ENCODE measurements around the gene PAQR9.

DNA sequence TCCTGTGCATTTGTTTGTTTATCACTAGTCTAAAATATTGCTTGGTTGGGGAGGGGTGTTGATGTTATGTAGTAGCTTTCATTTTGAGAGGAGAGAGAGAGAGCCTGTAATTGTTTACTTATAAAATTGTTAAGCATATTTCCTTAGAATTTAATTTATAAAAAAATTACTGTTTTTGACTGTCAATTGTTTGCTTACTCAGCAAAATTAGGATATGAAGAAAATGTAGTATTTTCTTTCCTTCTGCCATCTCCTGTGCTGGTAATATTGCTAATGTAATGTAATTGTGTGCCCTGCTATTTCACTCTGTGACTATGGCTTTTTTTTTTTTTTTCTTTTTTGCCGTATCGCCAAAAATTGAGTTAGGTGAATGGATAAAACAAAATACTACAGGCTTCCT lies 41.3 kb upstream of the PAQR9 start:
- no peak for TF ChIP-seq POLR2A (IDR thresholded peaks at IDR 0.05)
- TF ChIP-seq, protein P1, sequence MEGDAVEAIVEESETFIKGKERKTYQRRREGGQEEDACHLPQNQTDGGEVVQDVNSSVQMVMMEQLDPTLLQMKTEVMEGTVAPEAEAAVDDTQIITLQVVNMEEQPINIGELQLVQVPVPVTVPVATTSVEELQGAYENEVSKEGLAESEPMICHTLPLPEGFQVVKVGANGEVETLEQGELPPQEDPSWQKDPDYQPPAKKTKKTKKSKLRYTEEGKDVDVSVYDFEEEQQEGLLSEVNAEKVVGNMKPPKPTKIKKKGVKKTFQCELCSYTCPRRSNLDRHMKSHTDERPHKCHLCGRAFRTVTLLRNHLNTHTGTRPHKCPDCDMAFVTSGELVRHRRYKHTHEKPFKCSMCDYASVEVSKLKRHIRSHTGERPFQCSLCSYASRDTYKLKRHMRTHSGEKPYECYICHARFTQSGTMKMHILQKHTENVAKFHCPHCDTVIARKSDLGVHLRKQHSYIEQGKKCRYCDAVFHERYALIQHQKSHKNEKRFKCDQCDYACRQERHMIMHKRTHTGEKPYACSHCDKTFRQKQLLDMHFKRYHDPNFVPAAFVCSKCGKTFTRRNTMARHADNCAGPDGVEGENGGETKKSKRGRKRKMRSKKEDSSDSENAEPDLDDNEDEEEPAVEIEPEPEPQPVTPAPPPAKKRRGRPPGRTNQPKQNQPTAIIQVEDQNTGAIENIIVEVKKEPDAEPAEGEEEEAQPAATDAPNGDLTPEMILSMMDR (IDR thresholded peaks at IDR 0.05), result no peak

Measured in thyroid gland (tissue), 4 donors.